Loucy (cell line): ENCODE results near the gene RAET1L.
"Not testable (repeated sequence)": the region's sequence is repeated elsewhere in the genome, so short reads cannot be mapped to it uniquely, and the experiment has no call there.

Experiments
- H2AFZ ChIP-seq: fragments of 200-600 bp; sonication (generic); 2 replicates; pipeline ENCODE4 v1.6.0; 2016; ENCODE audit warnings: antibody characterized with exemption, mild to moderate bottlenecking, low read length, moderate library complexity
- H3F3A ChIP-seq: fragments of 200-600 bp; 2 replicates; pipeline ENCODE4 v1.6.0; 2016; ENCODE audit warnings: antibody characterized with exemption, low read depth, mild to moderate bottlenecking
- H3K27me3 ChIP-seq: fragments of 200-600 bp; sonication (generic); 2 replicates; pipeline ENCODE4 v1.6.1; 2014; ENCODE audit warnings: low read length, mild to moderate bottlenecking; ENCODE audit not compliant: insufficient read depth, poor library complexity, severe bottlenecking
- H3K36me3 ChIP-seq: fragments of 200-600 bp; sonication (generic); 2 replicates; pipeline ENCODE4 v1.6.1; 2016; ENCODE audit warnings: low read length; ENCODE audit not compliant: insufficient read depth
- H3K4me1 ChIP-seq: fragments of 200-600 bp; sonication (generic); 2 replicates; pipeline ENCODE4 v1.5.1; 2014; ENCODE audit warnings: low read length, mild to moderate bottlenecking; ENCODE audit not compliant: insufficient read depth, poor library complexity, severe bottlenecking
- H3K4me2 ChIP-seq: fragments of 200-600 bp; sonication (generic); 2 replicates; pipeline ENCODE4 v1.6.0; 2014; ENCODE audit warnings: antibody characterized with exemption, low read length, low read depth, mild to moderate bottlenecking; ENCODE audit not compliant: poor library complexity, severe bottlenecking
- H3K4me3 ChIP-seq: fragments of 200-600 bp; sonication (generic); 2 replicates; pipeline ENCODE4 v1.5.1; 2014; ENCODE audit warnings: low read length, mild to moderate bottlenecking, mixed read lengths; ENCODE audit not compliant: poor library complexity, severe bottlenecking
- H3K79me2 ChIP-seq: fragments of 200-600 bp; sonication (generic); 2 replicates; pipeline ENCODE4 v1.6.1; 2014; ENCODE audit warnings: low read length; ENCODE audit not compliant: insufficient read depth
- H3K9ac ChIP-seq: fragments of 200-600 bp; sonication (generic); 2 replicates; pipeline ENCODE4 v1.6.0; 2014; ENCODE audit warnings: mild to moderate bottlenecking, low read depth, low read length, moderate library complexity; ENCODE audit not compliant: poor library complexity, severe bottlenecking
- H3K9me2 ChIP-seq: fragments of 200-600 bp; sonication (generic); replicated peaks from 2 replicates; pipeline ENCODE4 v1.6.1; 2016; ENCODE audit warnings: low read depth, low read length, mixed read lengths
- H3K9me3 ChIP-seq: fragments of 200-600 bp; sonication (generic); 2 replicates; pipeline ENCODE4 v1.6.1; 2014; ENCODE audit warnings: mild to moderate bottlenecking, antibody characterized with exemption, low read length, low read depth; ENCODE audit not compliant: insufficient read depth
- H4K20me1 ChIP-seq: fragments of 200-600 bp; sonication (generic); 2 replicates; pipeline ENCODE4 v1.6.0; 2014; ENCODE audit warnings: antibody characterized with exemption, low read length, mild to moderate bottlenecking; ENCODE audit not compliant: insufficient read depth, poor library complexity, severe bottlenecking
- CTCF ChIP-seq: fragments of 200-600 bp; sonication (generic); conservative IDR thresholded peaks from 2 replicates; pipeline ENCODE4 v1.5.1; 2014; ENCODE audit warnings: mild to moderate bottlenecking, antibody characterized with exemption, low read length
- EZH2phosphoT487 ChIP-seq: fragments of 200-600 bp; IDR thresholded peaks from 2 replicates; pipeline ENCODE4 v1.6.1; 2018; ENCODE audit warnings: antibody characterized with exemption, mild to moderate bottlenecking, moderate library complexity, borderline replicate concordance

RAET1L gene

GRCh38 chr6:149969635-149970034, 55.7 kb downstream of the RAET1L start:
- H2AFZ ChIP-seq = no peak overlapping the region
- H3K9ac ChIP-seq = no peak overlapping the region
- no peaks in the 10 kb centered on the region for H3F3A ChIP-seq
- H3K36me3 ChIP-seq = no peaks in the 10 kb centered on the region
- peaks cover 7% of the 10 kb centered on the region for H3K4me1 ChIP-seq
- no peaks in the 10 kb centered on the region for H3K27me3 ChIP-seq
- no peaks in the 10 kb centered on the region for H3K9me3 ChIP-seq
- H3K4me3 ChIP-seq = no peak overlapping the region
- no peak overlapping the region for H3K4me2 ChIP-seq
- H3K79me2 ChIP-seq = no peaks in the 10 kb centered on the region
- H3K9me2 ChIP-seq = no peaks in the 10 kb centered on the region
- H4K20me1 ChIP-seq = no peaks in the 10 kb centered on the region
- no peak for TF ChIP-seq EZH2phosphoT487
- TF ChIP-seq CTCF = no peak

GRCh38 chr6:149968909-149969308, 56.4 kb downstream of the RAET1L start:
- not testable (repeated sequence) for H4K20me1 ChIP-seq, H3K79me2 ChIP-seq, H3K4me1 ChIP-seq, H3K9me3 ChIP-seq, H3F3A ChIP-seq, H3K4me3 ChIP-seq, H3K9me2 ChIP-seq, H3K27me3 ChIP-seq, H2AFZ ChIP-seq, H3K36me3 ChIP-seq, H3K4me2 ChIP-seq, H3K9ac ChIP-seq
